HG02623 (cell line): ENCODE measurements around the gene COL2A1.

Experiments
- ATAC-seq: cut with Tn5 transposase; IDR thresholded peaks from one replicate; pipeline ENCODE4 v1.9.1; 2021; ENCODE audit warnings: moderate library complexity; ENCODE audit not compliant: unreplicated experiment

The COL2A1 gene

DNA sequence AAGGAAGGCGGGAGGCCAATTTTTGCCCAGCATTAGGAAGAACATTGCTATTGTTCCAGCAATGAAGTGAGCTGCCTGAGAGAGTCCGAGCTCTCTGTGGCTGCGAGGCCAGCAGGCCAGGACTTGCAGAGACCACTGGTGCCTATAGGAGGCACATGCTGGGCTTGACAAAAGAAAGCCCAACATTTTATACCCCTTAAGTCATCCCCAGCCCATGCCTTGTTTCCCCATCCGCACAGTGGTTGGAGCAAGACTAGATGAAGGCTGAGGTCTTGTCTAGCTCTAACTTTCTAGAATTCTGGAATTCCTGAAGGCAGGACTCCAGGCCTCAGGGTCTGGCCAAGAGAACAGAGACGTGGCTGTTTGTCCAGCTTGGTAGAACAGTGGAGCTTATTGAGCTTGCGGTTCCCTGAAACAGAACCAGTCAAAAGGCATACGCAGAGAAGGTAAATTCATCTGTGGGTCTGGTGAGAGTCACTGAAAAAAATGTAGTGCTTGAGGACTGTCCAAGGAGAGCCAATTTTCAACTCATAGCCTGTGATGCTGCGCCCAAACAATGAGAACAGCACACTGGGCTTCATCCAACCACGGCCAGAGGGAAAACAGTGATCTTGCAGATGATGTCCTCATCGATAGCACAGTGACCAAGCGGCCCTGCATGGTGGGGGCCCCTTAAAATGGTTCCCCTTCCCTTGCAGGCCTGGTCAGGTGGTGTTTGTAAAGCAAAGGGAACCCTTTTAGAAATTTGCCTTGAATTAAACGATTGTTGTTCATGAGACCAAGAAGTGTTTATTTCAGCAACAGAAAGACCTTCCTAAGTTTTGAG lies 27.1 kb upstream of the COL2A1 start:
- no peak for ATAC-seq

- no peak for ATAC-seq
Measured at GRCh38 chr12:48030173-48030650, 25.9 kb upstream of the COL2A1 start.

DNA sequence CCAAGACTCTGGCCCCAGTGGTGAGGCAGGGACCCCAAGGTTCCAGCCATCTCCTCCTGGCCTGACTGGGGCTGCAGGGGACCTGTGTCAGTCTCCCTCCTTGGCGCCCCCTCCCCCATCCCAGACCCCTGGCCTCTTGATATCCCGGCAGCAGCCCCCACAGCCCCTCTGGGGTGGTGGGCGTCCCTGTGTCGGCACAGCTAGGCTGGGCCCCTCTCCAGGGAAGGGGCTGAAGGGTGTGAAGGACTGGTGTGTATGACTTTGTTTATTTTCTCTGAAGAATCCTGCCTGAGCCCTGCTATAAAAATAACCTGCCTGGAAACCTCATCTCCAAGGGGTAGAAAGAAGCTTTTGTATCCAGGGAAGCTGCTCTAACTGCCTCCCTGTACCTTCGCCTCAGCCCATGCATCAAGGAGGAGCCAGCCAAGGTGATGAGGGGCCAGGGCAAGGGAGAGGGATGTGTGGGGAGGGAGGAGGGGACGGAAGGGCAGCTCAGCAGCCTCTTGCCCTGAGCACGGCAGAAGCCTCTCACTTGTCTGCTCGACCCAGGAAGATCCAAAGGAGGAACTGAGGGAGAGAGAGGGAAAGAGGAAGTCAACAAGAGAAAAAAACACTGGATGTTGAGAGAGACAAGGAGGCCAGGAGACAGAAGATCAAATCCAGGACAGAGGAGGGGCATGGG lies 25.4 kb upstream of the COL2A1 start:
- ATAC-seq, result no peak

- no peak for ATAC-seq
Measured at GRCh38 chr12:48028541-48029431, 24.5 kb upstream of the COL2A1 start.

- ATAC-seq, result no peak
Measured at GRCh38 chr12:48027183-48028002, 23.1 kb upstream of the COL2A1 start.

DNA sequence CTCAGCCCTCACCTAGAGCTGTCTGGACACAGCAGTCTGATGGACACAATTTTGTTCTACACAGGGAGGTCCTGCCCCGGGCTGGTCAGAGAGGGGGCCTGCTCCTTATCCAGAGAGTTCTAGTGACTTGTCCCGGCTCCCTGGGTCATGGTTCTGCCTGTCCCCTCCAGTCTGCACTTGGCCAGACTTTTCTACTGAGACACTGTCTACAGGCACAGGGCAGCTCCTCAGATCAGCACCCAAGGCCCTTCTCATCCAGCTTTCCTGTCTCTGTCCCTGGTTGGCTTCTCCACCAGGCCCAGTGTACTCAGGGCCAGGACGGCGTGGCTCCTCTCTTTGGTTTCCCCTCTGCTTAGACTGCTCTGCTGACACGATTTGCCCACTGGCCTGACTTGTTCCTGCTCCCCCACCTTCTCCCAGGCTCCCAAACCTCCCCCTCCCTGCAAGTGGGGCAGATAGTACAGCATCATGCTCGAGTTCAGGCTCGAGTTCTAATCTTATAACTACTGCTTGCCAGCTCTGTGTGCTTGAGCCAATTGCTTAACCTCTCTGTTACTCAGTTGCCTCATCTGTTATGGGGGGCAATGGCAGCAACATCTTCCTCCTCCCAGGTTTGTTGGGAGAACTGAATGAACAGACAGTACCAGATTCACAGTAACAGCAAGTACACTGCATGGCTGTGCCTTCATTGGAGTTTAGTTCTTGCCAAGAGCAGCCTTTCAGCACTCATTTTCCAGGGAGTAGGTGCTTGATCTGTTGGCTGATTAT lies 22.0 kb upstream of the COL2A1 start:
- ATAC-seq, result no peak

- no peak for ATAC-seq
Measured at GRCh38 chr12:48025281-48025680, 21.0 kb upstream of the COL2A1 start.

DNA sequence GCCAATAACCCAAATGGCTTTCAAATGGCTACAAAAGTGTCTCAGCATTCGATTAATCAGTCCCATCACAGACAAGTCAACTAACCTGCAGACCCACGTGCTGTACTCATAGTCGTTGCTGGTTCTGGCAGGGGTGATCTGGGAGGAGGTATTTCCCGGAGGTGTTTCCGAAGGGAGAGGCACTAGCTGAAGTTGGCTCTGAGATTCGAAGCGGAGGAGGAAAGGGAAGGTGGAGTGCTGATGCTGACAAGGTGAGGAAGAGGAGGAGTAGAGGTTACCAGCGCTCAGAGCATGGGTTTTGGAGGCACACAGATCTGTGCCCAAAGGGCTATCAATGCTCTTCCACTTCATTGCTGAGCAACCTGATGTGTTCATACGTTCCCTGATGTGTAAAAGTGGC lies 20.5 kb upstream of the COL2A1 start:
- no peak for ATAC-seq

DNA sequence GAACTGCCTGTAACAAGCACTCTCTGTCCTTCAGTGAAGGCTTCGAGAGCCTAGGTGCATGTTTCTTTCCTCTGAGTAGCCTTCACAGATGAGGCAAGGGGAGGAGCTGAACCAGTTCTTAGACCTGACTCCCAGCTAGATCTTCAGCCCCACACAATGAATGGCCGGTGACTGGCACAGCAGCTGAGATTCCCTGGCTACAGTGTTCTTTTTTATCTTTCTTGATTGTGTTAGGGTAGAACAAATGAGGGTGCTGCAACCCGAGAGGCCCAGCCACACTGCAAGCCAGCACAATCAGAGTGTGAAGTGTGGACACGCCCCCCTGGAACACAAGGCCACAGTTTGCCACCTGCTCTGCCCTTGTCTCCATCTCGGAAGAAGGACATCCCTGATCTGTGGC lies 19.1 kb upstream of the COL2A1 start:
- no peak for ATAC-seq

DNA sequence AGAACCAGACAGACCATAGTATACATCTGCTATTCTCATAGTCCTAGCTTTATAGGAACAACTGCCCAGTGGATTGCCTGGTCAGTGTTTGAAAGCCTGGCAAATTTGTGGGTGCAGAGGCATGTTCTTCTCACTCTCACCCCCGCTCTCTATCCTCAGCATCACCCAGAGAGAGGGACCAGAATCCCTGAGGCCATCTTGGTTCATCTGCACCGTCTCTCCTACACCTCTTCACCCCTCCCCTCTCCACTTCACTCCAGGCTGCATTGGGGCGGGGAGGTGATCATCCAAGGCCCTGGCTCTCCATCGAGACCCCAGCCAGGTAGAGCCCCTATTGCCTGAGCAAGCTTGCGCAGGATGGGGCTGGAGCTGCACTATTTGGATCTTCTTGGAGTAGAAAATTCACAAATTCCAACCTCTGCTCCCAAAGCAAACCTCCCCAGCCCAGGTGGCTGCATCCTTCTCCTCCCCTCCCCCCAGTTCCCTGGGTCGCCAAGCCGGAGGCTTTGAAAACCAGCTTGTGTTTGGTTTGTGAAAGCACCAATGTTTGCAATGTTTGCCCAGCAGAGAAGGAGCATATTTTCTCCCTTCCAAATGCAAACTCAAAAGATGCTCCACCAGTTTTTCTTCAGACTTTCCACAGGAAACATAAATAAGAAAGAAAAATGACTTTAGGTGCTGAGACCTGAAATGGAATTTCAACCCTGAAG lies 18.6 kb upstream of the COL2A1 start:
- ATAC-seq, result no peak

DNA sequence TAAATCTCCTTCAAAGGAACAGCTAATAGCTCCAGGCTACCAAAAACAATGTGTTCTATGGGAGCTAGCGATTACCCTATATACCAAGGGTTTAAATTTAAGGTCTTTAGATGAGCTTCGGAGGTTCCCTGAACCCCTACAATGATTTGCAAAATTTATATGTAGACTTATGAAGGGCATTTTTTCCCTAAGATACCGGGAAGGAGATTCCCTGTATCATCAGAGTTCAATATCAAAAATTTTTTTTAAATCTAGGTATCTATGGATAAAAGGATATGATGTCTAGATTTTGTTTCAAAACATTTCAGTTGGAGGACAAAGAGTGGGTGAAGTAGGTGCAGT lies 17.9 kb upstream of the COL2A1 start:
- no peak for ATAC-seq

GRCh38 chr12:48021485-48022179 lies 17.4 kb upstream of the COL2A1 start:
- ATAC-seq, result no peak

DNA sequence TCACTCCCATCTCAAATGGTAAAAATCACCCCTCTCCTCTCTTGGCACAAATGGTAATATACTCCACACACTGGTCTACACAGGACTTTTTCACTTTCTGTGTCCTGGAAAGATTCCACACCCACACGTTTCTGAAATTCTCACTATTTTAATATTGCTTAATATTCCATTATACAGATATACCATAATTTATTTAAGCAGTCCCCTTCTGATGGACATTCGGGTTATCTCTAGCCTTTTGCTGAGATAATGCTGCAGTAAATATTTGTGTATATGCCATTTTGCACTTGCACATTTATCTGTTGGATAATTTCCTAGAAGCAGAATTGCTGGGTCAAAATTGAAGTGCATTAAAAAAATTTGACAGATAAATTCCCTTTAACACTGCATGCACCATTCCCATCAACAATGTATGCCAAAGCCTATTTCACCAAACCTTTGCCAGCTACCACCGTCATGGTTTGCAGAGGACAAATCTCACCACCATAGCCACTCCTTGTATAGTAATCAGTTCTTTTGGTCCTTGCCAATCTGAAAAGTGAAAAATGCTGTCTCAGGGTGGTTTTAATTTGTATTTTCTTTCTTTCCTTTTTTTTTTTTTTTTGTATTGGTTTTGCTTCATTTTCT lies 15.5 kb upstream of the COL2A1 start:
- ATAC-seq, result no peak

DNA sequence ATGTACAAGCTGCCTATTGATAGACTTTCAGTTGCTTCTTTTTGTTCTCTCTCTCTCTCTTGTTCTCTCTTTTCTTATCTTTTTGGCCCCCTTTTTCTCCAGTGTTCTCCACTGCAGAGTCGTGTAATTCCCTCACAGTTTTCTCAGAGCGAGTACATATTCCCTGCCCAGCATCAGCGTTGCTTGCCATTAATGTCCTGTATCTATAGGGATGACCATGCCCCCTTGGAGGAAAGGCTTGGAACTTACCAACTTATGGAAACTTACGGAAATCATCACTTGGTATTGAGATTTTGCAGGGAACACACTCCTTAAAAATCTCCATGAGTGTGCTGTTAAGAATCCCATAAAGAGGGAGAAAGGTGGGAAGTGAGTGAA lies 14.3 kb upstream of the COL2A1 start:
- no peak for ATAC-seq

DNA sequence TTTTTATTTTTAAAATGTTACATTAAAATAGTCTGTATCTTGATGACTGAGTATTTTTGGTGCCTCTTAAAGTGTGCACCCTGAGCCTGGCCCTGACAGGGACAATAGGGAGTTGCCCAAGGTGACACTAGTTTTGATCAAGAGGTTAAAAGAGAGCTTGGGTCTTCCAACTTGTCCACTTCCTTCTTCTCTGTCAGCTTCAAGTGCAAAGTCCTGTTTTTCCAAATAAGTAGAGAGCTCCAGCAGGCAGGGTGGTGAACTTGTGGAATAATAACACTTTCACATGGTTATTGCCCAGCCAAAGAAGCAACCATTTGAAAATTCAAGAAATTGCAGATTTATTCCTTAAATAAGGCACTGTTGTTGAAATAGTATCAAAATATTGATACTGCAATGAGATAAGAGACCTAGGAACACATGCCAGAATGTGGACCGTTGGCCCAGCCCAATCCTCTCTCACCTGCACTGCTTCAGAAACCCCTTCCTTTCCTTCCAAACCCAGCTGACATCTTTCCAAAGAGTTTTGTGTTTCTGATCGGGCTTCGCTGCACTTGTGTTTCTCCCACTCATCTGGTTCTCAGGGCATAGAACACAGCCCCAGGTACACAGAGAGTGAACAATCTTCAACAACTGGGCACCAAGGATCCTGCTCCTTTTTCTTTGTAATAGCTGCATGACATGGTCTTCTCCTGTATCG lies 13.8 kb upstream of the COL2A1 start:
- ATAC-seq, result no peak

DNA sequence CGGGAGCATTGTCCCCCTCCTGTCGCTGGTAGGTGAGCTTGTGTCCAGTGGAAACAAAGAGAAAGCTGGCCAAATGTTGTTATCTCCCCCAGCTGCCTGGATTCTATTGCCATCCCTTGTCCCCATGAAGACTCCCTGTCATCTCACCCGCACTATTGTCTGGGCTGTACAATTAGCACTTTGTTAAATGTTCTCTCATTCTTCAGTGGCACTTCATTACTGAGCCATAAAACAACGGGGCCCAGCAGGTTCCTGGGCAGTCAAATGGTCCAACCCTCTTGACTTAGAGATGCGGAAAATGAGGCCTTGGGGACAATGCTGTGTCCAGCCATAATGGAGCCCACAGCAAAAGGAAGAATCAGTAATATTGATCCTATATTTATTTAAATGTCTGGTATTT lies 13.2 kb upstream of the COL2A1 start:
- no peak for ATAC-seq

DNA sequence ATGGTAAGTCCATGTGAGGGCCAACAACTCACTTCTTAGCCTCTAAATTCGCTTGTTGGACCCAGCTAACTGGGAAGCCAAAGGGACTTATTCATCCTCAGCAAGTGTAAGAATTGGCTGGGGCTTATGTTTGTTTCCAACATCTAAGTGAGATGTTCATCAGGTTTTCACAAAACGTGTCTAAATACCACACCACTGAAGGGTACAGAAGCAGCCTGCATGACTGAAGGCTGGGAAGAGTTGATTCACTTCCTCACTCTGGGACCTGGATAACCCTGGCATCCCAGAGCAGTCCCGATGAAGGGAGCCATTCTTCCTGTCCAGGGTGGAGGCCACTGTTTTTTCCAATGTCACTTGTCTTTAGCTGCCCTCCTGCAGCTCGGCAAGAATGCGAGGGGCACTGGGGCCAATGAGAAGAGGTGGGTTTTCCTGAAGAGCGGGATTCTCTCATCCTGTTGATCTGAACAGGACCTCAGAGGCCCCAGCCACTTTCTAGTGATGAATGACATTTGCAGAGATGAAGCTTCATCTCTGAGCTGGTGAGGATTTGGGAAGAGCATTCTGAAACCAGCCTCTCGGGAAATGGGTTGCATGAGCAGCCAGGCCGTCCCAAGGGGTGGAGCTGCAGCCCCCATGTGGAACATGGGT lies 12.2 kb upstream of the COL2A1 start:
- ATAC-seq, result no peak
